ENCODE measurements around the gene ADSS1. TPM values are rescaled to one million over a fixed set of nuclear protein-coding genes. Genes with fewer than 3 reads are reported as not detected.

The ADSS1 gene
- total RNA-seq, 4 donors from 2014 or later = 3.4 to 11.4 (median 8.4) TPM

GRCh38 chr14:104794631-104794992, 70.6 kb downstream of the ADSS1 start:
- H3K27ac ChIP-seq = peak overlapping the region; percentile 76 to 94 (median 90)
- H3K9me3 ChIP-seq = no peaks in the 10 kb centered on the region
- intact Hi-C loops (cut with DNase I) = no loop called here
- TF ChIP-seq POLR2A (IDR thresholded peaks at IDR 0.05) (no peak), CTCF (IDR thresholded peaks at IDR 0.05) (no peak)
- no peak for DNase-seq
- H3K4me1 ChIP-seq = peaks cover 38 to 88% (median 44%) of the 10 kb centered on the region in 3 donors
- peaks cover 0 to 29% (median 8%) of the 10 kb centered on the region in 3 donors for H3K36me3 ChIP-seq
- peak overlapping the region; percentile 51 to 95 (median 80) for H3K4me3 ChIP-seq
- WGBS, 2 donors = 5 to 12% methylated on average over 10 to 14 of the region's 16 CpGs
- no peaks in the 10 kb centered on the region for H3K27me3 ChIP-seq

GRCh38 chr14:104794993-104795780, 71.2 kb downstream of the ADSS1 start, which contains the start of gene AKT1:
AKT1 (minus strand) TSS chr14:104795748; CDS start chr14:104792643, 3,105 bp downstream.
- 0% methylated on average over 2 of the region's 124 CpGs; no CpG with 5 or more reads in 1 of the 2 donors for WGBS, 2 donors
- DNase-seq = no peak
- intact Hi-C loops (cut with DNase I) = no loop called here
- Histone ChIP-seq H3K27me3 (no peaks in the 10 kb centered on the region), H3K27ac (peak within 1 kb of the TSS; percentile 86 to 94 (median 90)), H3K4me1 (peaks cover 44 to 88% (median 49%) of the 10 kb centered on the region in 3 donors), H3K36me3 (peaks cover 0 to 23% (median 8%) of the 10 kb centered on the region in 3 donors), H3K4me3 (peak within 1 kb of the TSS; percentile 51 to 95 (median 80)), H3K9me3 (no peaks in the 10 kb centered on the region)
- no peak for TF ChIP-seq CTCF (IDR thresholded peaks at IDR 0.05)
- TF ChIP-seq POLR2A (IDR thresholded peaks at IDR 0.05) = no peak

- no peak for DNase-seq
- H3K4me1 ChIP-seq = peaks cover 44 to 82% (median 51%) of the 10 kb centered on the region in 3 donors
- WGBS, 2 donors = 54 to 67% methylated on average over 7 of the region's 55 CpGs
- peaks cover 0 to 15% (median 8%) of the 10 kb centered on the region in 3 donors for H3K36me3 ChIP-seq
- no peaks in the 10 kb centered on the region for H3K27me3 ChIP-seq
- TF ChIP-seq CTCF (IDR thresholded peaks at IDR 0.05) (no peak), POLR2A (IDR thresholded peaks at IDR 0.05) (peak in 2 of 4 donors; percentile 50 to 76)
- H3K9me3 ChIP-seq = no peaks in the 10 kb centered on the region
- peak overlapping the region; percentile 39 to 95 (median 66) for H3K4me3 ChIP-seq
- peak overlapping the region; percentile 86 to 94 (median 90) for H3K27ac ChIP-seq
- intact Hi-C loops (cut with DNase I) = no loop called here
Observed at GRCh38 chr14:104795781-104796686, 72.0 kb downstream of the ADSS1 start.

GRCh38 chr14:104796687-104797081, 72.7 kb downstream of the ADSS1 start:
- no peak overlapping the region for H3K4me3 ChIP-seq
- WGBS, 2 donors = no CpG with 5 or more reads among the region's 6 CpGs
- intact Hi-C loops (cut with DNase I) = no loop called here
- no peaks in the 10 kb centered on the region for H3K27me3 ChIP-seq
- H3K9me3 ChIP-seq = no peaks in the 10 kb centered on the region
- TF ChIP-seq CTCF (IDR thresholded peaks at IDR 0.05) (no peak), POLR2A (IDR thresholded peaks at IDR 0.05) (no peak)
- peak overlapping the region; percentile 86 to 94 (median 90) for H3K27ac ChIP-seq
- H3K4me1 ChIP-seq = peaks cover 50 to 82% (median 58%) of the 10 kb centered on the region in 3 donors
- peaks cover 0 to 8% (median 6%) of the 10 kb centered on the region in 3 donors for H3K36me3 ChIP-seq
- no peak for DNase-seq

Small RNA genes lying within 50 kb of the gene (small RNA-seq; reads per million reads assigned to genes)
- 0 to 0.14 (median 0.07) reads per million in 4 donors for gene MIR4710

Other genes with a start within 250 kb of the ADSS1 start
- gene C14orf180, start 144.5 kb upstream of the ADSS1 start, total RNA-seq = not detected
- not detected for gene TMEM179, start 119.5 kb upstream of the ADSS1 start, total RNA-seq
- gene INF2, start 34.6 kb upstream of the ADSS1 start, total RNA-seq = 10 to 100 TPM; 36.7 to 43.6 (median 37.8) TPM
- gene SIVA1, start 28.9 kb downstream of the ADSS1 start, total RNA-seq = 100 to 1,000 TPM; 149 to 282 (median 201) TPM
- 10 to 100 TPM; 66.6 to 93.7 (median 71.3) TPM for gene AKT1, start 71.5 kb downstream of the ADSS1 start, total RNA-seq
- gene ZBTB42, start 76.9 kb downstream of the ADSS1 start, total RNA-seq = 10 to 100 TPM in 2 of 4 donors, 1 to 10 TPM in 2; 4.7 to 14.2 (median 8.4) TPM
- 10 to 100 TPM; 18.2 to 41.0 (median 30.6) TPM for gene CEP170B, start 141.0 kb downstream of the ADSS1 start, total RNA-seq
- gene PLD4, start 200.7 kb downstream of the ADSS1 start, total RNA-seq = under 1 TPM; 0.18 to 0.95 (median 0.64) TPM

Measured in esophagus squamous epithelium (tissue), 5 donors.